ENCODE measurements around the gene NHSL1.

DNA sequence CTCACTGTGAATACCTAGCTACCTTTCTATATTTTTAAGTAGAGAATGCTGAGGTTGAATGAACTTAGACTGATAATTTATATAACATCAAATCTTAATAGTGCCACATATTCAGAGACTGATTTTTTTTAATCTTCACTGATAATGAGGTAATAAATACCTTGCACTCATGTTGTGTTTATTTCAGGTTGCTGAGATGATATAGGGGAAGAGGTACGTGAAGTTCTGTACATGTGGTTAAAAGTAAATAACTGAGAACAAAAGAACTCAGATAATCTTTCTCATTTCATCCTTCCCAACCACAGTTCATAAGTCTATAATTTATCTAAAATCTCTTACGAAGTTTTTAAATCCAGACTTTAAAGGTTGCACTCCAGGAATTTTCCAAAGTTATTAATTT is 6.4 kb downstream of the NHSL1 start:
- no peak for TF ChIP-seq CTCF (IDR thresholded peaks at IDR 0.05; ENCODE audit: low read length)
- TF ChIP-seq EZH2 (IDR thresholded peaks at IDR 0.05; ENCODE audit: borderline replicate concordance, low read length), result no peak
